GM23248 (cell line): ENCODE results near the gene GAB2. TPM values are rescaled to one million over a fixed set of nuclear protein-coding genes. Genes with fewer than 3 reads are reported as not detected.

Experiments used
- DNase-seq: peaks from one replicate; pipeline ENCODE4 v3.0.0-alpha.2; 2015
- H2AFZ ChIP-seq: fragments of 200-600 bp; sonication (generic); 2 replicates; pipeline ENCODE4 v1.6.1; 2016; ENCODE audit warnings: antibody characterized with exemption
- H3F3A ChIP-seq: fragments of 200-600 bp; sonication (generic); 2 replicates; pipeline ENCODE4 v1.6.1; 2016; ENCODE audit warnings: mild to moderate bottlenecking, antibody characterized with exemption, mixed run types; ENCODE audit not compliant: insufficient read depth
- H3K27ac ChIP-seq: fragments of 200-600 bp; sonication (generic); 2 replicates; pipeline ENCODE4 v1.5.1; 2016; ENCODE audit warnings: mild to moderate bottlenecking
- H3K27me3 ChIP-seq: fragments of 200-600 bp; sonication (generic); replicated peaks from 2 replicates; pipeline ENCODE4 v1.6.1; 2016; ENCODE audit warnings: mild to moderate bottlenecking; ENCODE audit not compliant: insufficient read depth
- H3K36me3 ChIP-seq: fragments of 200-600 bp; sonication (generic); 2 replicates; pipeline ENCODE4 v1.6.1; 2016; ENCODE audit warnings: low read depth, mild to moderate bottlenecking
- H3K4me1 ChIP-seq: fragments of 200-600 bp; sonication (generic); 2 replicates; pipeline ENCODE4 v1.6.1; 2016; ENCODE audit warnings: mild to moderate bottlenecking; ENCODE audit not compliant: insufficient read depth
- H3K4me2 ChIP-seq: fragments of 200-600 bp; sonication (generic); one replicate; pipeline ENCODE4 v1.6.1; 2016; ENCODE audit warnings: mild to moderate bottlenecking; ENCODE audit not compliant: unreplicated experiment
- H3K4me3 ChIP-seq: fragments of 200-600 bp; sonication (generic); 2 replicates; pipeline ENCODE4 v1.5.1; 2016; ENCODE audit warnings: mild to moderate bottlenecking
- H3K79me2 ChIP-seq: fragments of 200-600 bp; sonication (generic); 2 replicates; pipeline ENCODE4 v1.6.1; 2016; ENCODE audit warnings: mild to moderate bottlenecking; ENCODE audit not compliant: insufficient read depth
- H3K9ac ChIP-seq: fragments of 200-600 bp; sonication (generic); 2 replicates; pipeline ENCODE4 v1.6.1; 2016; ENCODE audit warnings: mild to moderate bottlenecking
- H3K9me2 ChIP-seq: fragments of 200-600 bp; sonication (generic); 2 replicates; pipeline ENCODE4 v1.6.1; 2016; ENCODE audit warnings: mixed run types, mild to moderate bottlenecking, moderate library complexity; ENCODE audit not compliant: insufficient read depth
- H3K9me3 ChIP-seq: fragments of 200-600 bp; sonication (generic); one replicate; pipeline ENCODE4 v1.6.1; 2017; ENCODE audit warnings: low read depth
- H4K20me1 ChIP-seq: fragments of 200-600 bp; sonication (generic); 2 replicates; pipeline ENCODE4 v1.6.0; 2016; ENCODE audit not compliant: insufficient read depth
- EZH2 ChIP-seq: fragments of 200-600 bp; sonication (generic); IDR thresholded peaks from 2 replicates; pipeline ENCODE4 v1.6.1; 2018; ENCODE audit warnings: antibody characterized with exemption, mild to moderate bottlenecking; ENCODE audit not compliant: insufficient read depth, poor library complexity, severe bottlenecking
- EZH2phosphoT487 ChIP-seq: fragments of 200-600 bp; sonication (generic); IDR thresholded peaks from 2 replicates; pipeline ENCODE4 v1.6.1; 2018; ENCODE audit warnings: antibody characterized with exemption, moderate library complexity, mild to moderate bottlenecking, low read depth; ENCODE audit not compliant: insufficient read depth
- WGBS, 2 experiments: methylation state at CpG; one replicate each; pipeline ENCODE4 v1.1.6; 2015 to 2017; ENCODE audit warnings: low lambda C conversion rate in 2 of 2, low coverage in 1 of 2; ENCODE audit errors: missing lambda C conversion rate in 2 of 2; 5-methylcytosine and 5-hydroxymethylcytosine counted together
- in situ Hi-C: fragments of 300-500 bp; cut with MboI; formaldehyde crosslinking; loops from 2 replicates; pipeline ENCODE4 v1.15.0; 2020
- polyA plus RNA-seq: library from polyadenylated mRNA; unstranded; fragments of >200 nt; fragmentation: Nextera tagmentation; extraction: Ambion mirVana; gene quantifications from 2 replicates; pipeline ENCODE4 v1.2.1, GENCODE V29; 2016
- total RNA-seq: library from RNA; depleted of rRNA; stranded (reverse); fragments of >200 nt; shearing (Covaris generic); gene quantifications from 2 replicates; pipeline ENCODE4 v1.2.3, GENCODE V29; 2014

The GAB2 gene
- total and polyA plus RNA-seq, 2 experiments from 2014 or later, result 1.8 to 12.2 TPM

- in situ Hi-C loops, result no loop called here
- no peak overlapping the region for H3K4me2 ChIP-seq
- 0 out of 2 replicates have a peak, but pooled peaks cover 14% of the 10 kb centered on the region for H3F3A ChIP-seq
- H3K9me3 ChIP-seq, result no peaks in the 10 kb centered on the region
- H3K4me1 ChIP-seq, result peaks cover 17% of the 10 kb centered on the region
- no peak overlapping the region for H3K27ac ChIP-seq
- peaks cover 5% of the 10 kb centered on the region; the same call in 1 of the 2 replicates for H3K36me3 ChIP-seq
- no peak overlapping the region for H3K9ac ChIP-seq
- no peaks in the 10 kb centered on the region for H3K27me3 ChIP-seq
- no peaks in the 10 kb centered on the region for H3K9me2 ChIP-seq
- H3K79me2 ChIP-seq, result peaks cover 30% of the 10 kb centered on the region
- no peaks in the 10 kb centered on the region for H4K20me1 ChIP-seq
- TF ChIP-seq EZH2phosphoT487 (no peak), EZH2 (no peak)
- H2AFZ ChIP-seq, result no peak overlapping the region
- no peak overlapping the region for H3K4me3 ChIP-seq
- WGBS, 2 experiments, result 83 to 84% methylated on average over 11 to 12 of the region's 12 CpGs
- DNase-seq, result no peak
These were observed 203.1 kb downstream of the GAB2 start for GRCh38 chr11:78214331-78215194.

- no peak overlapping the region for H3K4me2 ChIP-seq
- H3K79me2 ChIP-seq, result peaks cover 30% of the 10 kb centered on the region
- no peak overlapping the region for H3K9ac ChIP-seq
- 89% methylated on average over 8 of the region's 8 CpGs for WGBS, 2 experiments
- no peak for TF ChIP-seq EZH2phosphoT487
- TF ChIP-seq EZH2, result no peak
- H4K20me1 ChIP-seq, result no peaks in the 10 kb centered on the region
- no peaks in the 10 kb centered on the region for H3K27me3 ChIP-seq
- H3K4me3 ChIP-seq, result no peak overlapping the region
- no peak for DNase-seq
- in situ Hi-C loops, result no loop called here
- no peak overlapping the region for H3K27ac ChIP-seq
- H3K9me2 ChIP-seq, result no peaks in the 10 kb centered on the region
- no peak overlapping the region for H2AFZ ChIP-seq
- 0 out of 2 replicates have a peak, but pooled peaks cover 14% of the 10 kb centered on the region for H3F3A ChIP-seq
- no peaks in the 10 kb centered on the region for H3K9me3 ChIP-seq
- H3K36me3 ChIP-seq, result peaks cover 10% of the 10 kb centered on the region; the same call in 1 of the 2 replicates
- peaks cover 17% of the 10 kb centered on the region for H3K4me1 ChIP-seq
These were observed 203.9 kb downstream of the GAB2 start for GRCh38 chr11:78213526-78214330.

- Histone ChIP-seq H3K9me2 (no peaks in the 10 kb centered on the region), H3F3A (peaks cover 20% of the 10 kb centered on the region; the same call in 1 of the 2 replicates), H3K27me3 (no peaks in the 10 kb centered on the region), H3K9me3 (no peaks in the 10 kb centered on the region), H3K4me3 (no peak overlapping the region), H3K4me1 (peaks cover 21% of the 10 kb centered on the region), H3K4me2 (no peak overlapping the region), H3K27ac (peak overlapping the region; percentile 25), H3K36me3 (peaks cover 11% of the 10 kb centered on the region; the same call in 1 of the 2 replicates), H4K20me1 (no peaks in the 10 kb centered on the region), H3K9ac (no peak overlapping the region), H2AFZ (no peak overlapping the region), H3K79me2 (peaks cover 30% of the 10 kb centered on the region)
- no peak for TF ChIP-seq EZH2
- no peak for TF ChIP-seq EZH2phosphoT487
- in situ Hi-C loops, result no loop called here
- DNase-seq, result peak; percentile 83
- 72 to 84% methylated on average over 9 to 11 of the region's 11 CpGs for WGBS, 2 experiments
These were observed 204.8 kb downstream of the GAB2 start for GRCh38 chr11:78212586-78213371.

- Histone ChIP-seq H3K9me2 (no peaks in the 10 kb centered on the region), H3K27ac (no peak overlapping the region), H3K4me1 (peaks cover 21% of the 10 kb centered on the region), H3K9ac (no peak overlapping the region), H3K9me3 (no peaks in the 10 kb centered on the region), H3K36me3 (peaks cover 11% of the 10 kb centered on the region; the same call in 1 of the 2 replicates), H3K27me3 (no peaks in the 10 kb centered on the region), H2AFZ (no peak overlapping the region), H3K4me3 (no peak overlapping the region), H4K20me1 (no peaks in the 10 kb centered on the region), H3F3A (peaks cover 23% of the 10 kb centered on the region; the same call in 1 of the 2 replicates), H3K4me2 (no peak overlapping the region), H3K79me2 (peaks cover 30% of the 10 kb centered on the region)
- TF ChIP-seq EZH2, result no peak
- no peak for TF ChIP-seq EZH2phosphoT487
- in situ Hi-C loops, result no loop called here
- 95 to 98% methylated on average over 5 of the region's 5 CpGs for WGBS, 2 experiments
- no peak for DNase-seq
These were observed 206.1 kb downstream of the GAB2 start for GRCh38 chr11:78211565-78211964.
